22Rv1 (cell line): Measurements from ENCODE around the gene C11orf58.

ENCODE experiments used
- H3K27ac ChIP-seq: fragments of 450-650 bp; 2 replicates; pipeline ENCODE4 v1.5.1; 2017
- ZFX ChIP-seq: fragments of 450-650 bp; IDR thresholded peaks from 2 replicates; pipeline ENCODE4 v1.6.1; 2017; ENCODE audit warnings: antibody characterized with exemption, borderline replicate concordance
- TF ChIP-seq, protein P1 (sequence below): fragments of 450-650 bp; IDR thresholded peaks from 2 replicates; pipeline ENCODE4 v1.5.1; 2017; ENCODE audit warnings: mild to moderate bottlenecking

Gene C11orf58

DNA sequence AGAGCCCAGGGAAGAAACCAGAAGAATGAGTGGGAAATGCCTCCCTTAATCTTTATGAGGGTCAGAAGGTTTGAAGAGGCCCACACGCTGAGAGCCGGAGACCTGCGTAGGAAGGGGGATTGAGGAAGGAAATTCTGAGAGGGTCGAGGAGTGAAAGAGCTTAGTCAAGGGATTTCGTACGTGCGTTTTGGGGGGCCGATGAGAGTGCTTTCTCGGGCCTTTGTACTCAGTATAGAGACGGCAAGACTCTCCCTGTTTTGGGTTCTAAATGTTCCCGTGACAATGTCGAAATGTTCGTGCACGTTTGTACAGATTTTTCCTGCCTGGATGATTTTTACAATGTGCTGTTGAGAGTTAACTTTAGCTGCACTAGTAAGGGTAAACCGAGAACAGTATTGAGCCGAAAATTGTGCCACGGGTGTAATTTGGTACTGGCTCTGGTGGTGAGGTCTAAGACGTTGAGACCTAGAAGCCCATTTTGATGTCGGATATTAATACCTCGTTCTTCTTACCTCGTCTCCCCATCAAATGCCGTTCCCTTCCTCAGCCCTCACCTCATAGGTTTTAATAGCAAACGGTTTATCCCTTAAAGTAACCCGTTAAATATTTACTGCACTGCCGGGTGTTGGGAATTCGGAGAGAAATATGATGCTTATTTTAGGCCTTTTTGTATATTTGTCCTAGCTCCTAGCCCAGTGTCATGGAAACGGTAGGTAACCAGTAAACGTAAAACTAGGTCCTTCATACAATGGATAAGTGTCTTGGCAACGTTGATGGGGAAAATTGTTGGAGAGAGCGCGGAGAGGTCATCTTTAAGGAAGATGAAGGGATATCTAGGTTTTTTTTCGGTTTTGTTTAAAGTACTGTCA, 734 bp downstream of the C11orf58 start:
- TF ChIP-seq ZFX: no peak
- TF ChIP-seq, protein P1, sequence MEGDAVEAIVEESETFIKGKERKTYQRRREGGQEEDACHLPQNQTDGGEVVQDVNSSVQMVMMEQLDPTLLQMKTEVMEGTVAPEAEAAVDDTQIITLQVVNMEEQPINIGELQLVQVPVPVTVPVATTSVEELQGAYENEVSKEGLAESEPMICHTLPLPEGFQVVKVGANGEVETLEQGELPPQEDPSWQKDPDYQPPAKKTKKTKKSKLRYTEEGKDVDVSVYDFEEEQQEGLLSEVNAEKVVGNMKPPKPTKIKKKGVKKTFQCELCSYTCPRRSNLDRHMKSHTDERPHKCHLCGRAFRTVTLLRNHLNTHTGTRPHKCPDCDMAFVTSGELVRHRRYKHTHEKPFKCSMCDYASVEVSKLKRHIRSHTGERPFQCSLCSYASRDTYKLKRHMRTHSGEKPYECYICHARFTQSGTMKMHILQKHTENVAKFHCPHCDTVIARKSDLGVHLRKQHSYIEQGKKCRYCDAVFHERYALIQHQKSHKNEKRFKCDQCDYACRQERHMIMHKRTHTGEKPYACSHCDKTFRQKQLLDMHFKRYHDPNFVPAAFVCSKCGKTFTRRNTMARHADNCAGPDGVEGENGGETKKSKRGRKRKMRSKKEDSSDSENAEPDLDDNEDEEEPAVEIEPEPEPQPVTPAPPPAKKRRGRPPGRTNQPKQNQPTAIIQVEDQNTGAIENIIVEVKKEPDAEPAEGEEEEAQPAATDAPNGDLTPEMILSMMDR: no peak
- H3K27ac ChIP-seq: peak overlapping the region; percentile 77

- TF ChIP-seq, protein P1: no peak
- TF ChIP-seq ZFX: no peak
- 0 out of 2 replicates have a peak overlapping the region, but pooled peaks have one; percentile 28 for H3K27ac ChIP-seq
Measured at GRCh38 chr11:16741473-16741872, 3.0 kb downstream of the C11orf58 start.

DNA sequence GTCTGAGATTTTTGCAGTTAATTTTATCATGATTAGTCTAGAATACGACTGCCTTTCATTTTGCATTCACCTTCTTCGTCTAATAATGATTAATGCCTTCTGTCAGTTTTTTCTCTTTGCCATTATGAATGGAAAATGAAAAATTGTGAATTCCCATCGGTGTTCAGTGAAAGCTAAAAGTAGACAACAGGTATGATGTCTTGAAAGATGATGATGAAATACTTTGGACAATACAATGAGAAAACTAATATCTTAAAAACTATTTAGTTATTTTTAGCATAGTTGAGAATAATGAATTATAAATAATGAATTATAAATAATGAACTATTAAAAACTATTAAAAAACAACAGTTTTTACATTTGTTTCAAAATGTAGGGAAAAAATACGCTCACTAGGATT, 5.0 kb downstream of the C11orf58 start:
- no peak overlapping the region for H3K27ac ChIP-seq
- TF ChIP-seq, protein P1: no peak
- no peak for TF ChIP-seq ZFX

- no peak overlapping the region for H3K27ac ChIP-seq
- TF ChIP-seq, protein P1: no peak
- no peak for TF ChIP-seq ZFX
Measured at GRCh38 chr11:16744128-16744725, 5.8 kb downstream of the C11orf58 start.

GRCh38 chr11:16745950-16746605, 7.6 kb downstream of the C11orf58 start:
- no peak overlapping the region for H3K27ac ChIP-seq
- no peak for TF ChIP-seq ZFX
- TF ChIP-seq, protein P1: no peak

- H3K27ac ChIP-seq: no peak overlapping the region
- no peak for TF ChIP-seq ZFX
- TF ChIP-seq, protein P1: no peak
Measured at GRCh38 chr11:16749092-16749491, 10.6 kb downstream of the C11orf58 start.

DNA sequence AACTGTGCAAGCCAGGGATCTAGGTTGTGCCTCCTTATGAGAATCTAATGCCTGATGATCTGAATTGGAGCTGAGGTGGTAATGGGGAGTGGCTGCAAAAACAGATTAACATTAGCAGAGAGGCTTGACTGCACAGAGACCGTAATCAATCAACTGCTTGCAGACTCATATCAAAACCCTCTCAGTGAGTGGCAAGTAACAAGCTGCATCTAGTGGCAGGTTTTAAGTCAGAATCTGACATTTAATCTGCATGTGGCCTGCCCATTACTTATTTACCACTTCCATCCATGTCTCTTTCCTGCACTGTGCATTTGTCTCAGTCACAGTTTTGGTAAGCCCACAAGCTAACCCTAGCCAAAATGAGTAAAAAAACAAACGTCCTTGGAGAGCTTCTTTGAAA, 11.2 kb downstream of the C11orf58 start:
- TF ChIP-seq ZFX: no peak
- no peak overlapping the region for H3K27ac ChIP-seq
